GM19240 (cell line): ENCODE results near the gene FAM107A.

ENCODE experiments used
- DNase-seq: peaks from one replicate; pipeline ENCODE4 v3.0.0; 2011; ENCODE audit warnings: low spot score; ENCODE audit not compliant: insufficient read length

The FAM107A gene

DNA sequence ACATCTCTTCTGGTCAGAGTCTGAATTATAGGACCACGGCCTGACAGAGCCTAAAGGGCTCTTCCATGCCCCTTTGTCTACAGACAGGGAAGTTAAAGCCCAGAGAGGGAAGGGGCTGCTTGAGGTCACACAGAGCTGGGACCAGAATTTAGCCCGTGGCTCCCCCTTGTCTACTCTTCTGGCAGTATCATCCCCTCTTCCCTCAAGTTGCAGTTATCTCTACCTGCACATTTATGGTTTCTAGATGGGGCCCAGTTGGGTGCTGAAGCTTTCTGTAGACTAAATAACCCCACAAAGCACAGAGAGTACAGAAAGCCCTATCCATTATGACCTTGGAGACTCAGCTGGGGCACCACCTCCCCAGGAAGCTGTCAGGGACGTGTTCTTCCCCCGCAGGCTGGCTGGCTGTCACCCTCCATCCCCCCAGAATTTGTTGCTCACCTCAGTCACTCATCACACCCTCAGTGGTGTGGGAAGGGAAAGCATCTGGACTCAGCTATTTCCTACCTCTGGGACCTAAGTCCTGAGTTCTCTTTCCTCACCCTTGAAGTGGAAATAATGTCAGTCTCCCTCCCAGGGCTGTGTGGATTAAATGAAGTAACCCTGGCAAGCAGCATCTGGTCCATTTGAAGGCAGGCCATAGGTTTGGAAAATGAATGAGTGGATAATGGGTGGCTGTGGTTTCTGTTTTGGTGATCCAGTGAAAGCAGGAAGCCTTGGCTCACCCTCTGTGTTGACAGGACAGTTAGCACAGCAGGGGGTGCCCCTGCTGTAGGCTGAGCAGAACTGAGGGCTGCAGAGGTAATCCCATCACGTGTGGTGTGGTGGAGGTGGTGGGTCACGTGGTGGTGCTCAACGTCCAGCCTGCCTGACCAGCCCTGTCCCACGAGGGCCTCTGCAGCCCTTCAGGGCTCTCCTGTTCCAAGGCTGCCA is 56.5 kb downstream of the FAM107A start:
- DNase-seq, result no peak

DNA sequence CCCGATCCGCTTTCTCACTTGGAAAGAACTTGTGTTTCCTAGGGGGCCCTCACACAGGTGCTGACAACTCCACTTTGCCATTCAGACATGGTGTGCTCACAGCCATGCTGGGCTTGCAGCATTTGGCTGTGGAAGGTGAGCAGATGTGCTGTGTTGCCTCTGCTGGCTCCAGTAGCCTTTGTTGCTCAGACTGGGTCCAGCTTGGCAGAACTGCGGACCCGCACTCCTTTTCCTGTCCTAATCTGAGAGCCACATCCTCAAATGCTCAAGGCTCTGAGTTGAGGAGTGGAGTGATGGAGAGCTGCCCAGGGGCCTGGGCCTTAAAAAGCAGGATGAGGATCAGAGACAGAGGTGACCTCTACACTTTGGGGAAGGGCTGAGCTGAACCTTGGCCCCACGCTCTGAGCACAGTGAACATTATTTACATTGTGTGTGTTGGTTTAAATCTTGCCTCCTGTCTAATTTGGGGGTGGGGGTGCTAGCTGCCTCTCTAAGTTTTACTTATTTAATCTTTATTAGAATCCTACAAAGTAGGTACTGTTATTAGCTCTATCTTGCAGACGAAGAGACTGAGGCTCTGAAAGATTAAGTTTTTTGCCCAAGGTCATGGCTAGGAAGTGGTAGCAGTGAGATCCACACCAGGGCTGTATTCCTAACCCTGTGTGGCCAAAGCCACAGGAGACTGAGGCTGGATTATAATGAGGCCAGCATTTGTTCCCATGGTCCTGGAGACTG is 57.4 kb downstream of the FAM107A start:
- DNase-seq, result no peak

DNA sequence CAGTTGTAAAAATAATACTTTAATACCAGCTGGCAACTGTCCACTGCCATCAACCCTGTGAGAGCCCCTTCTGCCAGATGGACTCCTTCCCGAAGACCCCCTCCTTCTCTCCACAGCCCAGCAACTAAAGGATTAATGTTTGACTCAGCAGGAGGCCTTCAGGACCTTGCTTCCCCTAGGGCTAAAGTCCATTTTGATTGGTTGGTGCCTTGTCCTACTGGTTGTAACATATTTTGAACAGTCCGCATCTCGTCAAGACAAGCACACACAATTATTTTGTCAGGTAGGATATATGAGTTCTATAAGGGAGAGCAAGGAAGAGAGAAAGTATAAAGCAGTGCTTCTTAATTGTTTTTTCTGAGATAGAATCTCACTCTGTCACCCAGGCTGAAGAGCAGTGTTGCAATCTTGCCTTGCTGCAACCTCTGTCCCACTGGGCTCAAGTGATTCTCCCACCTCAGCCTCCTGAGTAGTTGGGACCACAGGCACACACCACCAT is 58.9 kb downstream of the FAM107A start:
- DNase-seq, result no peak

DNA sequence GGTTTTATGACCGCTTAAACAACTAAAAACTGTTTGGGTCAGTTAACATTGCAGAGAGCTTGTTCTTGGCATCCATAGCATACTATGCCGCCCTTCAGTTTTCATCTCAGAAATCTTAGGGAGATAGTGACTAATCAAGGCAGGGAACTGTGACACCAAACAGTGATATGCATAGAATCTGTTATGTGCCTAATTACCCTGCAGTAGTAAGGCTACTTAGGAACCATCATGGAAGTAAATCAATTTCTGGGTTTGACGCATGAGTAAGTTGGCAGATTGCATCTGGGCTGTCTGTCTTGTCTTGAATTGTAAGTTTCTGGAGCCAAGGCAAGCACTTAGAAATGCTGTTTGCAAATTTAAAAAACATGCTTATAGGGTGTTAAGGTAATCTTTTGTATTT is 62.8 kb downstream of the FAM107A start:
- DNase-seq, result no peak
